Right lobe of liver (tissue), 6 donors: ENCODE measurements around the gene LOXL4. TPM values are rescaled to one million over a fixed set of nuclear protein-coding genes. Genes with fewer than 3 reads are reported as not detected.

Source experiments
- ATAC-seq, 4 donors: fragments of 200-7000 bp; cut with Tn5 transposase; one replicate each; pipeline ENCODE4 v1.9.1; 2020; ENCODE audit warnings: mild to moderate bottlenecking in 4 of 4, moderate library complexity in 4 of 4
- DNase-seq, 3 donors: peaks; one replicate each; pipeline ENCODE4 v3.0.0-alpha.2; 2020
- H3K27ac ChIP-seq, 3 donors: fragments of 200-600 bp; one replicate each; pipeline ENCODE4 v1.8.0; 2022
- H3K27me3 ChIP-seq, 2 donors: fragments of 200-600 bp; one replicate each; pipeline ENCODE4 v1.8.0; 2022
- H3K36me3 ChIP-seq, 4 donors: fragments of 200-600 bp; sonication (generic) in 1 of 4; one replicate each; pipeline versions ENCODE4 v1.5.1 to v1.8.0; 2017 to 2022; ENCODE audit warnings: control low read depth in 1 of 4
- H3K4me1 ChIP-seq, 4 donors: fragments of 200-600 bp; sonication (generic) in 1 of 4; one replicate each; pipeline versions ENCODE4 v1.5.1 to v1.8.0; 2017 to 2022; ENCODE audit warnings: control low read depth in 1 of 4
- H3K4me3 ChIP-seq, 3 donors: fragments of 200-600 bp; one replicate each; pipeline ENCODE4 v1.8.0; 2022
- H3K9me3 ChIP-seq, 4 donors: fragments of 200-600 bp; sonication (generic) in 1 of 4; one replicate each; pipeline versions ENCODE4 v1.5.1 to v1.8.0; 2017 to 2022; ENCODE audit warnings: control low read depth in 1 of 4
- POLR2A ChIP-seq: fragments of 450-650 bp; IDR thresholded peaks from one replicate; pipeline ENCODE4 v1.6.1; 2017; ENCODE audit warnings: antibody characterized with exemption, mild to moderate bottlenecking
- WGBS: methylation state at CpG from one replicate; pipeline ENCODE4 v1.1.6; 2018; ENCODE audit warnings: low coverage, low lambda C conversion rate; ENCODE audit not compliant: insufficient coverage; ENCODE audit errors: missing lambda C conversion rate; 5-methylcytosine and 5-hydroxymethylcytosine counted together
- intact Hi-C, 2 donors: fragments of 100-400 bp; cut with DNase I; formaldehyde crosslinking; loops; one replicate each; pipeline versions ENCODE4 v1.11.2 to v1.14.1; 2022
- total RNA-seq, 6 experiments: library from RNA; depleted of rRNA in 2 of 6; stranded (reverse); fragments of >200 nt in 2 of 6; fragmentation: NEBNext Ultra II Directional in 3 of 6; extraction: Animal tissue kit (Norgen Biotek cat#: 25700) in 3 of 6; gene quantifications; one replicate each; pipeline versions ENCODE4 v1.1.0 to v1.2.4, GENCODE V29; 2016 to 2023
- TF ChIP-seq, protein P1 (sequence below), 4 donors: fragments of 200-600 bp in 3 of 4; fragments of 450-650 bp in 1 of 4; IDR thresholded peaks; one replicate each; pipeline versions ENCODE4 v1.5.1 to v1.8.0; 2016 to 2022; ENCODE audit warnings: antibody characterized with exemption in 4 of 4, mild to moderate bottlenecking in 2 of 4
- donor health status: DM: no; HTN: yes; CAD: no.
- donor health status: DM: no; HTN: no; CAD: no.
- donor health status: DM: no; HTN: no; CAD: no.
- donor health status: DM: no; HTN: yes; CAD: no.
- donor health status: DM: no; HTN: yes; CAD: no.

Gene LOXL4
- total RNA-seq, 6 experiments from 2014 or later: 0.51 to 33.4 (median 10.8) TPM

GRCh38 chr10:98208925-98209324 lies 59.1 kb downstream of the LOXL4 start:
- ATAC-seq (no peak), DNase-seq (no peak)
- no peak overlapping the region for H3K27ac ChIP-seq
- intact Hi-C loops: no loop called here
- H3K9me3 ChIP-seq: no peaks in the 10 kb centered on the region
- H3K27me3 ChIP-seq: no peaks in the 10 kb centered on the region
- H3K36me3 ChIP-seq: peaks cover 0 to 6% (median 0%) of the 10 kb centered on the region in 4 donors
- H3K4me1 ChIP-seq: no peaks in the 10 kb centered on the region
- H3K4me3 ChIP-seq: no peak overlapping the region
- 85% methylated on average over 2 of the region's 2 CpGs for WGBS
- TF ChIP-seq, protein P1, sequence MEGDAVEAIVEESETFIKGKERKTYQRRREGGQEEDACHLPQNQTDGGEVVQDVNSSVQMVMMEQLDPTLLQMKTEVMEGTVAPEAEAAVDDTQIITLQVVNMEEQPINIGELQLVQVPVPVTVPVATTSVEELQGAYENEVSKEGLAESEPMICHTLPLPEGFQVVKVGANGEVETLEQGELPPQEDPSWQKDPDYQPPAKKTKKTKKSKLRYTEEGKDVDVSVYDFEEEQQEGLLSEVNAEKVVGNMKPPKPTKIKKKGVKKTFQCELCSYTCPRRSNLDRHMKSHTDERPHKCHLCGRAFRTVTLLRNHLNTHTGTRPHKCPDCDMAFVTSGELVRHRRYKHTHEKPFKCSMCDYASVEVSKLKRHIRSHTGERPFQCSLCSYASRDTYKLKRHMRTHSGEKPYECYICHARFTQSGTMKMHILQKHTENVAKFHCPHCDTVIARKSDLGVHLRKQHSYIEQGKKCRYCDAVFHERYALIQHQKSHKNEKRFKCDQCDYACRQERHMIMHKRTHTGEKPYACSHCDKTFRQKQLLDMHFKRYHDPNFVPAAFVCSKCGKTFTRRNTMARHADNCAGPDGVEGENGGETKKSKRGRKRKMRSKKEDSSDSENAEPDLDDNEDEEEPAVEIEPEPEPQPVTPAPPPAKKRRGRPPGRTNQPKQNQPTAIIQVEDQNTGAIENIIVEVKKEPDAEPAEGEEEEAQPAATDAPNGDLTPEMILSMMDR (IDR thresholded peaks at IDR 0.05): no peak
- TF ChIP-seq POLR2A: no peak

GRCh38 chr10:98205351-98205750 lies 62.6 kb downstream of the LOXL4 start:
- ATAC-seq: no peak
- H3K36me3 ChIP-seq: peaks cover 0 to 6% (median 0%) of the 10 kb centered on the region in 4 donors
- WGBS: 93% methylated on average over 2 of the region's 2 CpGs
- H3K27ac ChIP-seq: no peak overlapping the region
- TF ChIP-seq, protein P1 (IDR thresholded peaks at IDR 0.05): no peak
- no peak for TF ChIP-seq POLR2A
- H3K4me3 ChIP-seq: no peak overlapping the region
- no peaks in the 10 kb centered on the region for H3K9me3 ChIP-seq
- no peaks in the 10 kb centered on the region for H3K27me3 ChIP-seq
- intact Hi-C loops: no loop called here
- H3K4me1 ChIP-seq: no peaks in the 10 kb centered on the region
- DNase-seq: no peak

DNA sequence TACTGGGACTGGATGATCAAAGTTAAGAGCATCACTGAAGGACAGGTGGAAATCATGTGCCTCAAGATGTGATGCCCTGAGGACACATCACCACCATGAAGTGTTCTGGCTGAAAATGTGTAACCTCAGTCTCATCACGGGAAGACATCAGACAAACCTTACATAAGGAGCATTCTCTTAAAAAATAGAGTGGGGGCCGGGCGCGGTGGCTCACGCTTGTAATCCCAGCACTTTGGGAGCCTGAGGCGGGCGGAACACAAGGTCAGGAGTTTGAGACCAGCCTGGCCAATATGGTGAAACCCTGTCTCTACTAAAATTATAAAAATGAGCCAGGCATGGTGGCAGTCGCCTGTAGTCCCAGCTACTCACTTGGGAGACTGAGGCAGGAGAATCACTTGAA lies 65.6 kb downstream of the LOXL4 start:
- 88% methylated on average over 7 of the region's 8 CpGs for WGBS
- Histone ChIP-seq H3K36me3 (no peaks in the 10 kb centered on the region), H3K4me3 (no peak overlapping the region), H3K27me3 (no peaks in the 10 kb centered on the region), H3K9me3 (no peaks in the 10 kb centered on the region), H3K27ac (no peak overlapping the region), H3K4me1 (no peaks in the 10 kb centered on the region)
- TF ChIP-seq POLR2A: no peak
- TF ChIP-seq, protein P1 (IDR thresholded peaks at IDR 0.05): no peak
- DNase-seq (no peak), ATAC-seq (no peak)
- intact Hi-C loops: no loop called here

GRCh38 chr10:98201760-98202159 lies 66.2 kb downstream of the LOXL4 start:
- Histone ChIP-seq H3K27me3 (no peaks in the 10 kb centered on the region), H3K9me3 (no peaks in the 10 kb centered on the region), H3K36me3 (no peaks in the 10 kb centered on the region), H3K27ac (no peak overlapping the region), H3K4me1 (no peaks in the 10 kb centered on the region), H3K4me3 (no peak overlapping the region)
- DNase-seq (no peak), ATAC-seq (no peak)
- TF ChIP-seq POLR2A: no peak
- 95% methylated on average over 4 of the region's 5 CpGs for WGBS
- intact Hi-C loops: no loop called here

Other genes with a start within 250 kb of the LOXL4 start
- gene CRTAC1, start 237.6 kb downstream of the LOXL4 start, total RNA-seq: under 1 TPM in 1 of 6 experiments, not detected in 5; 0.20 TPM
- 1 to 10 TPM; 5.0 to 6.5 (median 5.5) TPM for gene R3HCC1L, start 133.5 kb downstream of the LOXL4 start, total RNA-seq
- gene PYROXD2, start 147.0 kb upstream of the LOXL4 start, total RNA-seq: 10 to 100 TPM in 2 of 6 experiments, 1 to 10 TPM in 4; 3.0 to 25.3 (median 7.1) TPM
- gene HPS1, start 178.7 kb upstream of the LOXL4 start, total RNA-seq: 10 to 100 TPM; 18.2 to 44.5 (median 32.0) TPM